ENCODE results near the gene SLC25A24.
"Not testable (repeated sequence)": the region's sequence is repeated elsewhere in the genome, so short reads cannot be mapped to it uniquely, and the experiment has no call there.

Gene SLC25A24

DNA sequence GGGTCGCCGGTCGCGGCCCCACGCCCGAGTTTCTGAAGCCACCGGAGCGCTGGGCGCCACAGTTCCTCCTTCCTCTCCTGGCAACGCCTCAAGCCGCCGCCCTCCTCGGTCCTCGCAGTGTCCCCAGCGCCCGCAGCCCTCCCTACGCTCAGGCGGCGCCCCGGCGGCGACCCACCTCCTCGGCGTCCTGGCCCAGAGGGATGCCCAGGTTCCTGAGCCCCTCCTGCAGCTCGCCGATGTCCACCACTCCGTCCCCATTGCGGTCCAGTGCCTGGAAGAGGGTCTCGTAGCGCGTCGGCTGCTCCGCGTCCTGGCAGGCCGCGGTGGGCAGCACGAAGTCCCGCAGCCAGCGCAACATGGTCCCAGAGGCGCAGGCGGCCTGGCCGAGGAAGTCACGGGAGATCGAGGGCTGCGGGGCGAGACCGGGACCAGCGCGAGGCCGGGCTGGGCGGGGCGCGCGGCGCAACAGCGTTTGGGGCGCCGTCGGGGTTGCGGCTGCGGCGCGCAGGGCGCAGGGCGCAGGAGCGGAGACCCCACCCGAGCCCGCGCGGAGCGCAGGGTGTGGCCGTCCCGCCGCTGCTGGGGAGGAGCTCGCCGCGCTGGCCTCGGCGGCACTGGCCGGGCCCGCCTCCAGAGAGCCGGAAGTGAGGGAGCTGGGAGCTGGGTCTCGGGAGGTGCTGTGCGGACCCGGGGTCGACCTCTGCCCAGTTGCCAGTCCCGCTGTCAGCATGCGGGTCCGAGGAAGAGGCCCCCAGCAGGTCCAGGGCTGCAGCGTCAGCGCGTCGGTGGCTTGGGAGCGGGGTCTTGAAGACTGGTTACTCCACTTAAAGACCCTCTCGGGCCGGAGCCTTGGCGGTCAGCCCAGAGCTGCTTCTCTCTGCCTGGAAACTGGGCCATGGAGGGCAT lies at the start of gene SLC25A24:
SLC25A24 (minus strand) TSS at position 563 of the 906 bp plus-strand sequence; CDS start at position 358, 205 bp downstream.
- DNase-seq, result peak; percentile 25

DNA sequence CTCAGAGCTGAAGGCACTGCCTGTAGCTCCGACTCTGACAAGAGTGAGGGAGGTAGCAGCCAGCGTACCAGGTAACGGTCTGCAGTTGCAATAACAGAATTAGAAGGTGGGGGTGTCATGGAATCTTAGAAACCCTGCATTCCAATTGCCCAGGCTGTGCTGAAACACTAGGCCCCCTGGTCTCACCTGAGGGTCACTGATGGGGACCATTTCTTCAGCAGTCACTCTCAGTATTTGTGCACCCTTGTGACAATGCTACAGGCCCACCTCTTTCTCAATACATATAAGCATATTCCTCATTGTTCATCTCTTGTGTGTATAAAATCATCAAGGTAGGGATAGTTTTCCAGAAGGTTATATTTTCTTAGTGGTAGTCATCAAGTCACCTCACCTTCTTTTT lies 43.8 kb upstream of the SLC25A24 start, which contains the start of gene NBPF4:
NBPF4 (minus strand) TSS at position 101 of the 400 bp plus-strand sequence. CDS start 315 bp downstream, outside the sequence.
- DNase-seq, result not testable (repeated sequence)

- DNase-seq, result not testable (repeated sequence)
Measured at GRCh38 chr1:108239426-108239825, 39.3 kb upstream of the SLC25A24 start.

GRCh38 chr1:108235308-108235707 lies 35.2 kb upstream of the SLC25A24 start:
- DNase-seq, result not testable (repeated sequence)

DNA sequence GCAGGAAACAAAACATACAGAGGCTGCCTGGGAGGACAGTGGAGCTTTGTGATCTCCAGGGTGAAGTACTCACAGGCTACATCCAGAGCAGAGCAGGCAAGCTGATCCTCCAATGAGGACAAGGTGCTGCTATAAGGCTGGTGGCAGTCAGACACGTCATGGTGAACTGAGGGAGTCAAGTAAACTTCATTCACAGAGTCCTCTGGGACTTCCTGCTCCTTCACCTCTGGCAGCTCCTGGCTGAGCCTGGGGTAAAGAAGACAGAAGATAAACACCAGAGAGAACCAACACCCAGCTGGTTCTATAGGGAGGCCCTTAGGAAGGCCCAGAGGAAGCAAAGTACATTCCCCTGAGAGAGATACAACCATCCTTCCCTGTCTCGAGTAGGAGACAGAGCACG lies 32.0 kb upstream of the SLC25A24 start:
- not testable (repeated sequence) for DNase-seq

DNA sequence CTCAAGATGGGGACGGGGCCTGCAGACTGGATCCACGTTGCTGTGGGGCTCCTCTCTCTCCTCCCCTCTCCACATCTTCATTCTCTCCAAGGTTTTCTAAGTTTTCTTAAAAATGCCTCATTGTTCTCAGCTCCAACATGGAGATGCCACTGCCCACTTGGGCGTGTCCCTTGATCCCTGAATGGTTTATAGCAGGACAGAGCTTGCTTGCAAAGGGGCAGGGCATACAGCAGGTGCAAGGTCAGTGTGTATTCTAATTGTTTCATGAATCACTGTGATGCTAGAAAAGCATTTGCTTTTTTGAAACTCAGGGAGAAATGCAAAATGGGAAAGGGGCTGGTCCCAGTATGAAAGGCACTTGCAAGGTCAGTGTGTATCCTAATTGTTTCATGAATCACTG lies 29.8 kb upstream of the SLC25A24 start:
- not testable (repeated sequence) for DNase-seq

- not testable (repeated sequence) for DNase-seq
Measured at GRCh38 chr1:108227772-108228171, 27.6 kb upstream of the SLC25A24 start.

GRCh38 chr1:108226855-108227254 lies 26.7 kb upstream of the SLC25A24 start:
- not testable (repeated sequence) for DNase-seq

- DNase-seq, result not testable (repeated sequence)
Measured at GRCh38 chr1:108223226-108223625, 23.1 kb upstream of the SLC25A24 start.

DNA sequence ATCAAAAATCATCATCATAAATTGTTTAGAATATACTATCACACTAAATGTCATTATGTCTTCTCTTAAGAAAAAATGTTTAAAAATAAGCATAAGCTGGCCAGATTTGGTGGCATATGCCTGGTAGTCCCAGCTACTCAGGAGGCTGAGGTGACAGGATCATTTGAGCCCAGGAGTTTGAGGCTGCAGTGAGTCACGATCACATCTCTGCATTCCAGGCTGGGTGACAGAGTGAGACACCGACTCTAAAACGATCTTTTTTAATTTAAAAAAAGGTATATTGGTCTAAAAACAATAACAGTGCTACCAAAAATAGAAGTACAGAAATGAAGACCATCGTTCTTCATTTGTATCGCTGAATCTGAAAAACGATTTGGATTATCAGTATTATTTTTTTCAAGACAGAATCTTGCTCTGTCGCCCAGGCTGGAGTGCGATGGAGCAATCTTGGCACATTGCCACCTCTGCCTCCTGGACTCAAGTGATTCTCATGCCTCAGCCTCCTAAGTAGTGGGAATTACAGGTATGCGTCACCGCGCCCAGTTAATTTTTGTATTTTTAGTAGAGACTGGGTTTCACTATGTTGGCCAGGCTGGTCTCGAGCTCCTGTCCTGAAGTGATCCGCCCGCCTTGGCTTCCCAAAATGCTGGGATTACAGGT lies 17.5 kb upstream of the SLC25A24 start:
- not testable (repeated sequence) for DNase-seq

GRCh38 chr1:108217007-108217406 lies 16.9 kb upstream of the SLC25A24 start:
- not testable (repeated sequence) for DNase-seq

DNA sequence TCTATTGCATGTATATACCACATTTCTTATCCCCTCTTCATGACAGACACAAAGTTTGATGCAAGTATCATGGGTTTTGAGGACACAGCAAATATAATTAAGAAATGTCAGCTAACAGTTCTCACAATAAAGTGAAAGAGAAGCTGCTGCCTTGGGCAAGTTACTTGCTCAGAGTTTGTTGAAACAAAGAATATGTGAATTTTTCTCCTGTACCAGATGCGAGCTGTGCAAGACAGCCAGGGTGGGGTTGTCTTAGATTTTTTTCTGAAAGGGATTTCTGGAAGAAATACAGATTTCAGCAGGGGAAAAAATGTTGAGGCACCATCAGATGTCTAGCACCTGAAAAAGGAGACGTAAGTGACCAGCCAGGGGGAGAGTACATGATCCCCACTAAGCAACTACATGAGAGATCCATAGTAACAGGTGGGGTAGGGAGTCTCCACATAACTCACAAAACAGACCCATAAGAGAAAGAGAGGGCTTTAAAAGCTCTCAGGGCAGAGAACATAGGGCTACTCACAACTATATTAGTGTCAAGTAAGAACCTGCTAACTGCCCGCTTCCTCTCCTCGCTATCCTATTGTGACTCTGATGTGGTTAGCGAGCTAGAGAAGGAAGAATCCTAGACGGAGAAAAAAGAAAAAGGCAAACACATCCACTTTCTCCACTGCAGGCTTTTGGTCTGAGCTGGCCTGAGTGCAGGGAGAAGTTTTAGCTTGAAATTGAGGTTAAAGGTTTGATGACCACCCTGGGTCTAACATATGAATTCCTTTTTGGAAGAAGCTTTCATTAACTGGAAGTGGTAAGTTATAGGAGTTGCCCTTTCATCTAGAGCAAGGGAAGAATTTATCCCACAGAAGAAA lies 16.1 kb upstream of the SLC25A24 start:
- not testable (repeated sequence) for DNase-seq

DNA sequence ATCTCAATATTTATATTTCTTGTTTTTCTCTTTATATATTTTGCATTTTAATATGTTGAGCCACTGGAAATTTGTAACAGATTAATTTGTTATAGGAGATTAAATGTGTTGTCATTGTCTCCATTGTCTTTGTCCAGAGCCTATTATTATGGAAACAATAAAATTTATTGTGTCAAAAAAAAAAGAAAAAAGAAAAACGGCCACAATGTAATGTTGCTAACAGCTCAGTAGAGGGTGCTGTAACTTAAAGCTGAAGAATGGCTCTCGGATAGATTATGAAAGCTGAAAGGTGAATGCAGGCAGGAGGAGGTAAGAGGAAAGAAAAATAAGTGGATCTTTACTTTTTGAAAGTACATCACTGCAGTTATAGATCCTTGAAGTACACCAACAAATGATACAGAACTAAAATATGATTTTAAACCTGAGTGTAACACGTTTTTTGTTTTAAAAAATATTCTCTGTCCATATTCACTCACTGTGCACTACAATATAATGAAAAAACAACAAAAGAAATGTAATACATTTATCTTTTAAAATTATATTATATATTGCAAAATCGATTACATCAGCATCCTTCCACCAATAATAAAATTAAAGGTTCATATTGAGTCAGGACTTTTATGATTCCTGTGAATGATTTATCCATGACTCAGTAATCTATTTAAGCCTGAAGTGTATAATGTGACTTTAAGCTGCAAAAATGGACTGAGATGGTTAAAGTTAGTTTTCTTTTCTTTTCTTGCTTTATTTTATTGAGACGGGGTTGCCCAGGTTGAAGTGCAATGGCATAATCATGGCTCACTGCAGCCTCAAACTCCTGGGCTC lies 14.7 kb upstream of the SLC25A24 start:
- DNase-seq, result not testable (repeated sequence)

DNA sequence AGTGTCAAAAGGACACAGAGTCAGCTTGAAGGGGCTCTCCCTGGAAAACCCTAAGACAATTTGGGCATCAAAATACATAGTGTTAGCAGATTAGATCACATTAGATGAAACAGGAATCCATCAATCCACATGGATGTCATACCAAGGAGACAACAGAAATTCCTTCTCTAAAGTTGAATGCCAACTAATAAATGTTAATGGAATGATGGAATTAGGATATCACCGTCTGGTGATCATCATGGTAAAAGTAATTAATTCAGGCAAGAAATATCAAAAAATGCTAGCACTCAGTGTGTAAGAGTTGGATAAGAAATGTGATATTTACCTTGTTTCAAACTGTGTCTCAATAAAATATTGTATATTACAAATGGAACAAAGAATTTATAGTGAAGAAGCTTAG lies 10.9 kb upstream of the SLC25A24 start:
- no peak for DNase-seq

- DNase-seq, result no peak
Measured at GRCh38 chr1:108209456-108210108, 9.4 kb upstream of the SLC25A24 start.

- no peak for DNase-seq
Measured at GRCh38 chr1:108208724-108209446, 8.7 kb upstream of the SLC25A24 start.

- DNase-seq, result not testable (repeated sequence)
Measured at GRCh38 chr1:108203582-108203981, 3.4 kb upstream of the SLC25A24 start.

DNA sequence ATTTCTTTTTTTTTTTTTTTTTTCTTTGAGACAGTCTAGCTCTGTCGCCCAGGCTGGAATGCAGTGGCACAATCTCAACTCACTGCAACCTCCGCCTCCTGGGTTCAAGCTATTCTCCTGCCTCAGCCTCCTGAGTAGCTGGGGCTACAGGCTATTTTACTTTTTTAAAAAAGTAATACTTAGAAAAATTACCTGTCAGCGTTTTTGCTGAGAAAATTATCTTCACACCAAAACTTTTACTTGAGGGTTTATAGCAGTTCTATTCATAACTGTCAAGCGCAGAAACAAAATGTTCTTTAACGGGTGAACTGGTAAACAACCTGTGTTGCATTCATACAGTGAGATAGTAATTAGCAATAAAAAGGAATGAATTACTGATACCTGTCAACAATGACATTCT lies 1.5 kb upstream of the SLC25A24 start:
- no peak for DNase-seq

GRCh38 chr1:108200687-108201051 lies 526 bp upstream of the SLC25A24 start:
- no peak for DNase-seq

- DNase-seq, result no peak
Measured at GRCh38 chr1:108199201-108199691, 897 bp downstream of the SLC25A24 start.

Data from GOT3 (cell line).